Activated CD8-positive, alpha-beta memory T cell treated with anti-CD3 and anti-CD28 coated beads for 48 hours (primary cell): Measurements from ENCODE around the gene TMEM87A.

Experiments used
- DNase-seq, 3 experiments: peaks; one replicate each; pipeline ENCODE4 v3.0.0-alpha.2; 2020; ENCODE audit warnings: low read depth in 2 of 3, low spot score in 2 of 3

TMEM87A gene

DNA sequence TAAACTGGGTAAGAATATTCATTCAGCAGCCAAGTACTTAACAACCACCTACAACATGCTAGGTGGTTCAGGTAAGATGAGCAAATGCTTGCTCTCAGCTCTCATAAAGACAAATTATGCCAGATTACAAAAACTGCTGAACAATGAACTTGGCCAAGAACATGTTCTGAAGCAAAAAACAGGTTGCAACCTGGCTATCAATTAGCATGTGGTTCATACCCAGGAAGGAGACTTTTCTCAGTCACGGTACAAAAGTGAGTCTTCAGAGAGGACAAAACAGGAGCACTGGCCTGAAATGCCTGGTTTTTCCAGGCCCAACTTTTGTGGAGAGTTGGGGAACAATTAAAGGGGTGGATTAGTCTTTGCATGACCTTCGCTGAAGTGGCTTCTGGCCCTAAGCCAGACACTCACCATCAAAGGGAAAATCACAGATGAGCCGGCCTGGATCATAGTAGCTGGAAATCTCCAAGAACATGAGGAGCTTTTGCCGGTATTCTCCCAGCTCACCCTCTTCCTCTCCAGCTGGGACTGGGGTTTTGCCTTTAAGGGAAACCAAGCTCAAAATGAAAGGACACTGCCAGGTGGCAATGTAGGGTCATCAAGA, 109.2 kb downstream of the TMEM87A start:
- DNase-seq: no peak

GRCh38 chr15:42163291-42163690, 109.9 kb downstream of the TMEM87A start:
- no peak for DNase-seq
